A549 (cell line): Measurements from ENCODE around the gene ATP10A. TPM values are rescaled to one million over a fixed set of nuclear protein-coding genes. Genes with fewer than 3 reads are reported as not detected.
A peak's percentile ranks its signal among the peaks of the same experiment; 100 is the strongest.

Source experiments
- ATAC-seq, 2 experiments: fragments of 200-7000 bp in 1 of 2; fragments of >200 bp in 1 of 2; cut with Nextera tagmentation in 1 of 2; cut with Tn5 transposase in 1 of 2; 3 replicates each; pipeline versions ENCODE4 v1.8.0 to v1.9.1; 2018 to 2020; ENCODE audit warnings: mild to moderate bottlenecking in 1 of 2, moderate library complexity in 1 of 2
- CTCF ChIA-PET: fragments of 300-600 bp; sonication (Branson Sonifier 250); formaldehyde crosslinking; extraction: SDS; loops from one replicate; lab custom pipeline; 2021; ENCODE audit warnings: antibody characterized with exemption, inconsistent platforms; lab: Yijun Ruan, JAX
- POLR2A ChIA-PET: fragments of 350-600 bp; formaldehyde crosslinking; extraction: SDS; loops from one replicate; lab custom pipeline; 2021; ENCODE audit warnings: antibody characterized with exemption, inconsistent platforms; lab: Yijun Ruan, JAX
- DNase-seq, 2 experiments: peaks; one replicate each; pipeline versions ENCODE4 v3.0.0 to v3.0.0-alpha.2; 2011 to 2016; ENCODE audit warnings: low read depth in 1 of 2, low spot score in 1 of 2
- FAIRE-seq: peaks from 2 replicates; lab custom pipeline; 2011; peaks lifted over from hg19 to GRCh38; lab: Jason Lieb, UNC
- H3K27ac ChIP-seq, 2 experiments: fragments of >200 bp; sonication (Bioruptor Twin); formaldehyde crosslinking; 3 replicates each; pipeline ENCODE4 v1.5.1; 2016 to 2017
- H3K4me1 ChIP-seq: fragments of >200 bp; sonication (Bioruptor Twin); formaldehyde crosslinking; 3 replicates; pipeline ENCODE4 v1.6.1; 2016
- H3K4me2 ChIP-seq: fragments of >200 bp; sonication (Bioruptor Twin); formaldehyde crosslinking; 3 replicates; pipeline ENCODE4 v1.6.1; 2016
- H3K4me3 ChIP-seq: fragments of >200 bp; sonication (Bioruptor Twin); formaldehyde crosslinking; 3 replicates; pipeline ENCODE4 v1.5.1; 2016
- H3K9me3 ChIP-seq: fragments of >200 bp; sonication (Bioruptor Twin); formaldehyde crosslinking; 3 replicates; pipeline ENCODE4 v1.6.1; 2016
- BHLHE40 ChIP-seq: IDR thresholded peaks from 2 replicates; pipeline ENCODE4 v1.6.1; 2012; ENCODE audit warnings: low read depth, low read length, inconsistent platforms
- CTCF ChIP-seq: fragments of >200 bp; sonication (Bioruptor Twin); formaldehyde crosslinking; IDR thresholded peaks from 3 replicates; pipeline ENCODE4 v1.5.1; 2016
- E2F6 ChIP-seq: IDR thresholded peaks from 2 replicates; pipeline ENCODE4 v1.6.1; 2012; ENCODE audit warnings: low read depth, borderline replicate concordance
- EHF ChIP-seq: fragments of 250-450 bp; sonication (Bioruptor Pico); IDR thresholded peaks from 2 replicates; pipeline ENCODE4 v1.5.0; 2020; ENCODE audit warnings: mild to moderate bottlenecking
- EP300 ChIP-seq, 2 experiments: fragments of >200 bp; sonication (Bioruptor Twin); formaldehyde crosslinking; IDR thresholded peaks; 2 replicates in 1 of 2; 3 replicates in 1 of 2; pipeline ENCODE4 v1.6.1; 2016 to 2017
- FOSB ChIP-seq: fragments of 250-450 bp; sonication (Bioruptor Pico); IDR thresholded peaks from 2 replicates; pipeline ENCODE4 v1.5.0; 2020; ENCODE audit warnings: mild to moderate bottlenecking, moderate library complexity
- FOSL2 ChIP-seq, 2 experiments: fragments of 450-650 bp in 1 of 2; fragments of >200 bp in 1 of 2; sonication (Bioruptor Twin) in 1 of 2; formaldehyde crosslinking; IDR thresholded peaks; 2 replicates each; pipeline versions ENCODE4 v1.5.0 to v1.6.1; 2016 to 2020; ENCODE audit warnings: mild to moderate bottlenecking in 1 of 2, moderate library complexity in 1 of 2
- FOXS1 ChIP-seq: fragments of 250-450 bp; sonication (Bioruptor Pico); IDR thresholded peaks from 2 replicates; pipeline ENCODE4 v1.5.0; 2020; ENCODE audit warnings: mild to moderate bottlenecking, moderate library complexity
- HDAC2 ChIP-seq: fragments of 200-600 bp; sonication (generic); IDR thresholded peaks from 2 replicates; pipeline ENCODE4 v1.6.1; 2016
- HEYL ChIP-seq: fragments of 250-450 bp; sonication (Bioruptor Pico); IDR thresholded peaks from 2 replicates; pipeline ENCODE4 v1.8.0; 2021; ENCODE audit warnings: mild to moderate bottlenecking, moderate library complexity
- HOXB5 ChIP-seq: fragments of 250-450 bp; sonication (Bioruptor Pico); IDR thresholded peaks from 2 replicates; pipeline ENCODE4 v1.5.0; 2020; ENCODE audit warnings: mild to moderate bottlenecking, moderate library complexity
- JUN ChIP-seq, 2 experiments: fragments of >200 bp; sonication (Bioruptor Twin); formaldehyde crosslinking; IDR thresholded peaks; 2 replicates in 1 of 2; 3 replicates in 1 of 2; pipeline ENCODE4 v1.6.1; 2016 to 2017
- JUNB ChIP-seq: fragments of >200 bp; sonication (Bioruptor Twin); formaldehyde crosslinking; IDR thresholded peaks from 2 replicates; pipeline ENCODE4 v1.6.1; 2016
- KDM1A ChIP-seq: fragments of 200-600 bp; sonication (generic); IDR thresholded peaks from 2 replicates; pipeline ENCODE4 v1.6.1; 2016; ENCODE audit warnings: low read depth, mild to moderate bottlenecking
- MAZ ChIP-seq: fragments of 150-350 bp; IDR thresholded peaks from 2 replicates; pipeline ENCODE4 v1.6.1; 2014; ENCODE audit warnings: antibody characterized with exemption, low read depth, low read length, borderline replicate concordance
- MYC ChIP-seq: IDR thresholded peaks from 2 replicates; pipeline ENCODE4 v1.6.1; 2012; ENCODE audit warnings: mild to moderate bottlenecking, inconsistent platforms, low read length, improper control_type of control experiment, borderline replicate concordance
- NR3C1 ChIP-seq: fragments of >200 bp; sonication (Bioruptor Twin); formaldehyde crosslinking; IDR thresholded peaks from 3 replicates; pipeline ENCODE4 v1.6.1; 2017
- PBX3 ChIP-seq: IDR thresholded peaks from 2 replicates; pipeline ENCODE4 v1.6.1; 2012
- PHF8 ChIP-seq: fragments of 200-600 bp; sonication (generic); IDR thresholded peaks from 2 replicates; pipeline ENCODE4 v1.6.1; 2016; ENCODE audit warnings: low read depth, mild to moderate bottlenecking, antibody characterized with exemption, moderate library complexity, borderline replicate concordance
- RAD21 ChIP-seq, 2 experiments: fragments of >200 bp in 1 of 2; sonication (Bioruptor Twin) in 1 of 2; formaldehyde crosslinking in 1 of 2; IDR thresholded peaks in 1 of 2; conservative IDR thresholded peaks in 1 of 2; 2 replicates in 1 of 2; 3 replicates in 1 of 2; pipeline ENCODE4 v1.6.1; 2012 to 2018; ENCODE audit warnings: inconsistent platforms in 1 of 2
- USF2 ChIP-seq: fragments of 450-650 bp; IDR thresholded peaks from 2 replicates; pipeline ENCODE4 v1.6.1; 2014; ENCODE audit warnings: antibody characterized with exemption
- ZFP36 ChIP-seq: fragments of 450-650 bp; IDR thresholded peaks from 2 replicates; pipeline ENCODE4 v1.6.1; 2014; ENCODE audit warnings: borderline replicate concordance; ENCODE audit not compliant: partially characterized antibody
- ZSCAN20 ChIP-seq: fragments of 250-450 bp; sonication (Bioruptor Pico); IDR thresholded peaks from 2 replicates; pipeline ENCODE4 v1.8.0; 2022; ENCODE audit warnings: mild to moderate bottlenecking, moderate library complexity
- WGBS: methylation state at CpG from one replicate; pipeline ENCODE4 v1.1.6; 2017; ENCODE audit errors: missing lambda C conversion rate; 5-methylcytosine and 5-hydroxymethylcytosine counted together
- polyA plus RNA-seq, 4 experiments: library from polyadenylated mRNA; depleted of rRNA in 3 of 4; stranded (reverse); fragments of >200 nt; fragmentation: RNase III in 1 of 4; extraction: RNeasy Plus Mini Kit Qiagen cat#74134 plus additional on column Dnase treatment in 1 of 4; gene quantifications; 2 replicates in 3 of 4; 3 replicates in 1 of 4; pipeline ENCODE4 v1.2.3, GENCODE V29; 2011 to 2017

The ATP10A gene
- polyA plus RNA-seq, 2 of the 4 experiments (the other 2 are of a cell fraction): 5.9 to 7.6 TPM

- ChIA-PET CTCF (interaction anchor here (0.6 to 0.7 kb wide), 2 partner anchors 19 to 102 kb away, joined by 3 read pairs; no protein-coding TSS in a partner anchor), POLR2A (no interaction called here)
- H3K4me1 ChIP-seq: peaks cover 35% of the 10 kb centered on the region
- DNase-seq (no peak), ATAC-seq (no peak), FAIRE-seq (no peak)
- H3K4me3 ChIP-seq: no peak overlapping the region
- peak overlapping the region; percentile 68 to 87 for H3K27ac ChIP-seq
- no peak for TF ChIP-seq PBX3
- no peak for TF ChIP-seq E2F6
- no peak for TF ChIP-seq EHF (CRISPR knock-in tag)
- no peak for TF ChIP-seq MAZ
- TF ChIP-seq HDAC2: no peak
- no peak for TF ChIP-seq ZSCAN20 (CRISPR knock-in tag)
- no peak for TF ChIP-seq ZFP36
- no peak for TF ChIP-seq HOXB5 (CRISPR knock-in tag)
- no peak for TF ChIP-seq USF2
- no peak for TF ChIP-seq EP300 (IDR thresholded peaks at IDR 0.05)
- no peak for TF ChIP-seq HEYL
- no peak for TF ChIP-seq BHLHE40
- no peak for TF ChIP-seq KDM1A
- no peaks in the 10 kb centered on the region for H3K9me3 ChIP-seq
- peak overlapping the region; percentile 84; the same call in 2 of the 3 replicates for H3K4me2 ChIP-seq
- 93% methylated on average over 5 of the region's 5 CpGs for WGBS
Observed at GRCh38 chr15:25832158-25832557, 31.0 kb downstream of the ATP10A start.

- peaks cover 35% of the 10 kb centered on the region for H3K4me1 ChIP-seq
- peak overlapping the region; percentile 68 to 87 for H3K27ac ChIP-seq
- CTCF ChIA-PET: interaction anchor here (0.6 kb wide), 1 partner anchor 31 kb away, joined by 3 read pairs; no protein-coding TSS in a partner anchor
- H3K4me3 ChIP-seq: peak overlapping the region; percentile 28; the same call in 1 of the 3 replicates
- ATAC-seq (peak; percentile 94 to 96), DNase-seq (peak in 1 of 2 experiments; percentile 69), FAIRE-seq (no peak)
- POLR2A ChIA-PET: no interaction called here
- H3K4me2 ChIP-seq: peak overlapping the region; percentile 84
- 4% methylated on average over 11 of the region's 11 CpGs for WGBS
- H3K9me3 ChIP-seq: peaks cover 3% of the 10 kb centered on the region; the same call in 1 of the 3 replicates
- TF ChIP-seq FOSL2 (IDR thresholded peaks at IDR 0.05) (no peak), FOSL2 (CRISPR knock-in tag; IDR thresholded peaks at IDR 0.05) (no peak; the same call in 1 of the 2 replicates), PHF8 (no peak), JUN (IDR thresholded peaks at IDR 0.05) (peak in 1 of 2 experiments; percentile 48; a peak in 1 of 5 replicates), CTCF (no peak), RAD21 (conservative IDR thresholded peaks at IDR 0.05 in 1 of 2, IDR thresholded peaks at IDR 0.05 in 1 of 2) (0 out of 5 replicates have a peak, but pooled peaks of 1 of the 2 experiments have one; percentile 9), FOXS1 (CRISPR knock-in tag) (no peak), EP300 (IDR thresholded peaks at IDR 0.05) (peak in 1 of 2 experiments; percentile 47; a peak in 1 of 5 replicates), JUNB (peak; percentile 34; the same call in 1 of the 2 replicates), NR3C1 (no peak), MYC (no peak), FOSB (CRISPR knock-in tag) (no peak)
Observed at GRCh38 chr15:25830844-25831451, 32.2 kb downstream of the ATP10A start.
